Ovary (tissue), 3 donors: ENCODE results near the gene ZNF680.

Experiments used
- EP300 ChIP-seq: sonication (generic); formaldehyde crosslinking; IDR thresholded peaks from one replicate; pipeline ENCODE4 v1.6.1; 2017; ENCODE audit warnings: antibody characterized with exemption
- POLR2A ChIP-seq: fragments of 450-650 bp; IDR thresholded peaks from one replicate; pipeline ENCODE4 v1.6.1; 2017; ENCODE audit warnings: antibody characterized with exemption, mild to moderate bottlenecking, moderate library complexity
- TF ChIP-seq, protein P1 (sequence below), 3 donors: fragments of 450-650 bp in 2 of 3; fragments of 200-600 bp in 1 of 3; IDR thresholded peaks; one replicate each; pipeline versions ENCODE4 v1.5.1 to v1.8.0; 2016 to 2022; ENCODE audit warnings: antibody characterized with exemption in 3 of 3, mild to moderate bottlenecking in 1 of 3
- donor health status: DM: no; HTN: no; CAD: no.

DNA sequence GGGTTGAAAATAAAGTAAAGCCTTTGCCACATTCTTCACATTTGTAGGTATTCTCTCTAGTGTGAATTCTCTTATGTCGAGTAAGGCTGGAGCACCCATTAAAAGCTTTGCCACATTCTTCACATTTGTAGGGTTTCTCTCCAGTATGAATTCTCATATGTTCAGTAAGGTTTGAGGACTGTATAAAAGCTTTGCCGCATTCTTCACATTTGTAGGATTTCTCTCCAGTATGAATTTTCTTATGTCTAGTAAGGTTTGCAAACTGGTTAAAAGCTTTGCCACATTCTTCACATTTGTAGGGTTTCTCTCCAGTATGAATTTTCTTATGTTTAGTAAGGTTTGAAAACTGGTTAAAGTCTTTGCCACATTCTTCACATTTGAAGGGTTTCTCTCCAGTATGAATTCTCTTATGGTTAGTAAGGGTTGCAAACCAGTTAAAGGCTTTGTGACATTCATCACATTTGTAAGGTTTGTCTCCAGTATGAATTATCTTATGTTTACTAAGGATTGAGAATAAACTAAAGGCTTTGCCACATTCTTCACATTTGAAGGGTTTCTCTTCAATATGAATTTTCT, 41.4 kb downstream of the ZNF680 start:
- TF ChIP-seq, protein P1, sequence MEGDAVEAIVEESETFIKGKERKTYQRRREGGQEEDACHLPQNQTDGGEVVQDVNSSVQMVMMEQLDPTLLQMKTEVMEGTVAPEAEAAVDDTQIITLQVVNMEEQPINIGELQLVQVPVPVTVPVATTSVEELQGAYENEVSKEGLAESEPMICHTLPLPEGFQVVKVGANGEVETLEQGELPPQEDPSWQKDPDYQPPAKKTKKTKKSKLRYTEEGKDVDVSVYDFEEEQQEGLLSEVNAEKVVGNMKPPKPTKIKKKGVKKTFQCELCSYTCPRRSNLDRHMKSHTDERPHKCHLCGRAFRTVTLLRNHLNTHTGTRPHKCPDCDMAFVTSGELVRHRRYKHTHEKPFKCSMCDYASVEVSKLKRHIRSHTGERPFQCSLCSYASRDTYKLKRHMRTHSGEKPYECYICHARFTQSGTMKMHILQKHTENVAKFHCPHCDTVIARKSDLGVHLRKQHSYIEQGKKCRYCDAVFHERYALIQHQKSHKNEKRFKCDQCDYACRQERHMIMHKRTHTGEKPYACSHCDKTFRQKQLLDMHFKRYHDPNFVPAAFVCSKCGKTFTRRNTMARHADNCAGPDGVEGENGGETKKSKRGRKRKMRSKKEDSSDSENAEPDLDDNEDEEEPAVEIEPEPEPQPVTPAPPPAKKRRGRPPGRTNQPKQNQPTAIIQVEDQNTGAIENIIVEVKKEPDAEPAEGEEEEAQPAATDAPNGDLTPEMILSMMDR (IDR thresholded peaks at IDR 0.05), result no peak
- no peak for TF ChIP-seq POLR2A
- no peak for TF ChIP-seq EP300
